HG03135 (cell line): Measurements from ENCODE around the gene THSD7B.

Source experiments
- ATAC-seq: cut with Tn5 transposase; IDR thresholded peaks from one replicate; pipeline ENCODE4 v1.9.1; 2021; ENCODE audit warnings: mild to moderate bottlenecking, moderate library complexity; ENCODE audit not compliant: unreplicated experiment

The THSD7B gene

DNA sequence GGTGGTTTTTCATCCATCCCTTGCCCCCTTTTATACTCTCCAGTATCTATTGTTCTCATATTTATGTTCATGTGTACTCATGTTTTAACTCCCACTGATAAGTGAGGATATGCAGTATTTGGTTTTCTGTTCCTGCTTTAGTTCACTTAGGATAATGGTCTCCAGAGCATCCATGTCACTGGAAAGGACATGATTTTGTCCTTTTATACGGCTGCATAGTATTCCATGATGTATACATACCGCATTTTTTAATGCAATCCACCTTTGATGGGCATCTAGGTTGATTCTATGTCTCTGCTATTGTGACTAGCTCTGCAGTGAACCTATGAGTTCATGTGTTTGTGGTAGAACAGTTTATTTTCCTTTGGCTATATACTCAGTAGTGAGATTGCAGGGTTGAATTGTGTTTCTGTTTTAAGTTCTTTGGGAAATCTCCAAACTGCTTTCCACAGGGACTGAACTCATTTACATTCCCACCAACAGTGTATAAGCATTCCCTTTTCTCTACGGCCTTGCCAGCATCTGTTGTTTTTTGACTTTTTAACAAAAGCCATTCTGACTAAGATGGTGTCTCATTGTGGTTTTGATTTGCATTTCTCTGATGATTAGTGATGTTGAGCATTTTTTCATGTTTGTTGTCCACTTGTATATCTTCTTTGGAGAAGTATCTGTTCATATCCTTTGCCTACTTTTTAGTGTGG lies 420.2 kb downstream of the THSD7B start:
- no peak for ATAC-seq

DNA sequence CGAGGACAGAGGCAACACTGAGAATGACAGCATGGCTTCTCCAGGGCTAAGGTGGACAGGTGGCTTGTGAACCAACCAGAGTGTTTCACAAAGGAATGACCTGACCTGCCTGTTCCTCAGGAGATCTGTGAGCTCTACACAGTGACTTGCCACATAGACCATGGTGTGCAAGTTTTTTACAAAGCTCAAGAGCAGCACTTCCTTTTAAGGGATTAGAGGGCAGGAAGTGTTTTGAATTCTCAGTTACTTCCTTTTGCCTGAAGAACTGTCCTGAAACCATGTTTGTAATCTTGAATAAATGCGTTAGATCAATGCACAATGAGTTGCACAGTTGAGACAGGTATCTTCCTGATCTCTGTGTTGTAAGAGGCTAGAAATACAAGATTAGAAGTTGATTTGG lies 421.9 kb downstream of the THSD7B start:
- ATAC-seq: no peak

DNA sequence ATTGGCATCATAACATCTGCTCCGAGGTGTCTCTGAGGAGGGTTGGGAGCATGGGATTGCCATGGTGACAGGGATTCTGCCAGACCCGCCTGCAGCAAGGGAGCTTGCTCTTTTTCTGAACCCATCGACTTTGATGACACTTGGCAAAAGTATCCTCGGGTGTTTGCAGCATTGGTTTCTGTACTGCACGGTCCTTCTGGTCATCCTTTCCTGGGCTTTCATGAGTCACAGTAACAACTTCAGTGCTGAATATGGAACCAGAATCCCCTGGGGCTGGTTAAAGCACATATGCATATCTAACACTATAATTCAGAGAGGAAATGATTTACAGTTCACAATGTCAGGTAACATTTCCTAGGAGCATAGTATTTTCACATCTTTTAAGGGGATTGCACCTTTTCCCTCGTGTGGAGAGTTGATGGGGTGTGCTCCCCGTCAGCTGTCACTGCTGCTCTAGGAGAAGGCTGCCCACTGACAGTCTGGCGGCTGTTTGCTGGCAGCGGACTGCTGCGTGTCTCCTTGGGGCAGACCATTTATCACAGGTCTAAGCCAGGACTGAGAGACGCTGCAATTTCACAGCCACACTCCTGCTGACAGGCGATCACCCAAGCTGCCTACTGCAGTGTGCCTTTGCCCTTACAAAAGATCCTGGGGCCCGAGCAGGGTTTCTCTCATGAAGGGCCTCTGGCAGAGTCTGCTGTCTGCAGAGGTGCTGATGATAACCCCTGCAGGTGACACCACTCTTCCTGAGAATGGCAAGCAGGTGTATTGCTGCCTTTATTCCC lies 425.3 kb downstream of the THSD7B start:
- ATAC-seq: no peak

DNA sequence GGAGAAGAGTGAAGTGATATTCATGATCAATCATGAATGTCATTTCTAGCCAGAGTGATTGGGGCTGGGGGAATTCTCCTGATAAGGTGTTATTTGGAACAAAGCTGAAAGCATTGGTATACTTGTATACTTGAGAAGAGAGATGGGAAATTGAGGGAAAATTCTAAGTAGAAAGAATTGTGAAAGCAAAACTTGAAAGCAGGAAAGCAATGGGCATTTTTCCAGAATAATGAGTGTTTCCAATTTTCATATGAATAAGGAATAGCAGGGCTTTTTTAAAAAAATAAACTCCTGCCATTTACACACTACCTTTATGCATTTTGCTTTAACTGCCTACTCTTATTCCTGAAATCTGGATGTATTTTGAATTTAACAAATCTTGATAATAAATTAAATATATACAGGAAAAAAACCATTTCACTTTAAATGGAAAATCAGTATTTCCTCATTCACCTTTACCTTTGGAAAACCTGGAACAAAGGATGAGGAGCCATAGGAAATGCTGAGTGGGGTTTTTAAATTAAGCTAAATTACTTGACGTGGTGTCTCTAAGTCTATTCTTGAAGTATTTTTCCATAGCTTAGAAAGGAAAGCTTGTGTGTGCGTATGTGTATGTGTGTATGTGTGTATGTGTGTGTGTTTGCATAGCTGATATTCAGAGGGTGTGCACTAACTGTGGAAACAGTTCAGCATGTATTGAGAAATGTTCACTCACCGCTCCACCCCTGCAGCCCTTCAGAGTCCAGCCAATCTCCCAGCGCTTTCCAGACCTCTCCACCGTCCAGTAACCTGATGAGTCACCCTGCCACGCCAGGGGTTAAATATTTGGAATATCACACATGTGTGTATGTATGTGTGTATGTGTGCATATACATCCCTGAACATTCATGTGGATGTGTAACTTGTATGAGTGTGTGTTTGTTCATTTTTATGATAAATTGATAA lies 427.3 kb downstream of the THSD7B start:
- no peak for ATAC-seq

DNA sequence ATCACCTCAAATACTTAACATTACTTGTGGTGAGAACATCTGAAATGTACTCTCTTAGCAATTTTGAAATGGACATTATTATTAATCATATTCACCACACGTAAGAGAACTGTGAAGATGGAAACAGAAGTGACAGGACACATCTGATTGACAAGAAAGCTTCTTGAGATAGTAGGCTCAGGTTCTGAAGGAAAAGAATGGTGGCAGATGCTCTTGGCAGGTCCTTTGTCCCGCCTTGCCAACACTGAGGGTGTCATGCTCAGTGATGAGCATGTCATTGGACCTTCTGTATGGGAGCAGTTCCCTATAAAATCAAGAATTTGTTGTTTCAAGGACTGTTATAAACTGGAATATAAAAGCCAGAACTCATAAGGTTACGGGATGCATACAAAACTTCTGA lies 428.1 kb downstream of the THSD7B start:
- no peak for ATAC-seq

DNA sequence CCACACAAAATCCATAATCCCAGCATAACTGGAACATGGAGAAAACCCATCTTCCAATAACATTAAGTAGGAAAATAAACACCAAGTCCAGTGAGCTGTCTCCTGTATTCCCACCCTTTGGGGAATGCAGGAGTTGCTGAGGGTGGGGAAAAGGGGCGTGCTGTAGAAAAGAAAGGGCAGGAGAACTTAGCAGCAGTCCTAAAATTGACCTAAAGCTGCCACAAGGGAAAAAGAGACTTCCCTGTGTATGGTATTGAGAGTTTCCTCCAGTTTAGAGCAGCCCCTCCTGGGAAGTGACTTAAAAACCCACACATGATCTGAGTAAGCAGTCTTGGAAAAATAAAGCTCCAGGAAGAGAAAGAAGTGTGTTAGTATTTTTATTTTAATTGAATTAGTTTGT lies 428.8 kb downstream of the THSD7B start:
- ATAC-seq: no peak

DNA sequence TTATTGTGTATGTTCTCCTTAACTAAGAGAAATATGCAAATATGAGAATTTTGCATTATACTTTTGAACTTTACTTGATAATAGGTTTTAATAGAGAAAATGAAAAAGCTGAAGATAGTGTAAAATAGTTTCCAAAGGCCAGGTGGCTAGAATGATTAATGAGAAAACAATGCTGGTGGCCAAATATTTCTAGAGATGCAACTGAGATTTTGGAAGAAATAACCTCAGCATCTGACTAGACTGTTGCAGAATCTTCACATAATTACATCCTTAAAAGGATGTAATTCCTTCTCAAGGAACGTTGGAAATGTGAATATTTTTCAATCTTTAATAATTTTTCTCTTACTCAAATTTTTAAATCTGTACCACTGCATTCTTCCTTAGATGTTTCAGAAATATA lies 434.4 kb downstream of the THSD7B start:
- no peak for ATAC-seq

DNA sequence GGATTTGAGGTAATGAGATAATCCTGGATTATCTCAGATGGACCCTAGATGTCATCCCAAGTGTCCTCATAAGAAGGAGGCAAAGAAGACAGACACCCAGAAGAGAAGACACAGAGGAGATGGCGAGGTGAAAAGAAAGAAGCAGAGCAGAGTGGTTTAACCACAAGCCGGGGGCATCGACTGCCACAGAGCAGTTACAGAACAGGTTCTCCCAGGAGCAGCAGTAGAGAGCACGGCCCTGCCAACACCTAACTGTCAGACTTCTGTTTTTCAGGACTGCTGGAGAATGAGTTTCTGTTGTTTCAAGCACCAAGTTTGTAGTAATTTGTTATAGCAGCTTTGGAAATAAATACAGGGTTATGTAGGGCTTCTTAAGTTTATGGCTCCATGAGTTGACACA lies 437.0 kb downstream of the THSD7B start:
- no peak for ATAC-seq

DNA sequence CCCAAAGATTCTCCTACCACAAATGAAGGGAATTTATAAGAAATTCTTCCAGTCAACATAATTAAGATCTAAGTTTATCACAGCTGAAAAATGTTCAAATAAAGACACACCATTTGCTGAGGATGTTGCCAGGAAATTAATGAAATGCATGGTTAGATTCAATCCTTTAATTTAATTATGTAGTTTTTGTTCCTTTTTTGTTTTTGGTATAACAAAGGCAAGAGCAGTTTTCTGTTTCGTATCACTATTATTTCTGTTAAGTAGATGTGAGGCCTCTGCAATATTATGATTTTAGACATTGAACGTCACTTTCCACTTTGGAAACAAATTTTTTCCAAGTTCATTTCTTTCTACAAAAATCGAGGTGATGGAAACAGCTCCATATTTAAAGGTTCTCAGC lies 440.0 kb downstream of the THSD7B start:
- no peak for ATAC-seq

DNA sequence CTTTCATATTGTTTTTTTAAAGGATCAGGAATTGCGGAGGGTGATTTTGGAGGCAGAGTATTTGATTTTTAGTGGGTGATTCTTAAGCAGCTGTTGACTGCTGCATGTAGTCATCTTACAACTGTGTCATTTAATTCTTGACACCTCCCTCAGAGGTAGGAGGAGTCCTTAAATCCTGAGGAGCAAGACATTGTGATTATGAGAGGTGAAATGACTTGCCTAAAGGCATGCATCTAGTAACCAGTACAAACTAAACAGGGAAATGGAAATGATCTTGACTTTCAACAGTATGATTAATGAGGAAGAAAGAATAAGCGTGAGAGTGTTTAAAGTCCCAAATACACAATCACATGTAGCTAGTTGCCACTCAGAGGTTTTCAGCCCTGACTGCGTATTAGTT lies 440.7 kb downstream of the THSD7B start:
- no peak for ATAC-seq

DNA sequence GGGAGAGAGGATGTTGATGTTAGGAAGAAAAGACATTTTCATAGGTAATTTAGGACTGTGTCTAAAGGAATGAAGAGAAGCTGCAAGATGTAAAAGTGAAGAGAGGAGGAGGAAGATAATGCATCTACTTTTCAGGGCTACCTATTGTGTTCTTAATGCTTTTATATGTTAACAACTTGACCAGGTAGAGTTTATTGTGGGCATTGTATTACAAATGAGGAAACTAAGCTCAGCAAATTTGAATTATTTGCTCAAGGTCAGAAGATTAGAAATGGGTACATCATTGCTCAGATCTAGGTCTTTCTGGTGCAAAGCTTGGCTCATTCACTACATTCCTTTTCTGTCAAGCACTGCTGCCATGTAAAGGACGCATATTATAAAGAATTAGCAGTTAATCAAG lies 441.7 kb downstream of the THSD7B start:
- no peak for ATAC-seq

DNA sequence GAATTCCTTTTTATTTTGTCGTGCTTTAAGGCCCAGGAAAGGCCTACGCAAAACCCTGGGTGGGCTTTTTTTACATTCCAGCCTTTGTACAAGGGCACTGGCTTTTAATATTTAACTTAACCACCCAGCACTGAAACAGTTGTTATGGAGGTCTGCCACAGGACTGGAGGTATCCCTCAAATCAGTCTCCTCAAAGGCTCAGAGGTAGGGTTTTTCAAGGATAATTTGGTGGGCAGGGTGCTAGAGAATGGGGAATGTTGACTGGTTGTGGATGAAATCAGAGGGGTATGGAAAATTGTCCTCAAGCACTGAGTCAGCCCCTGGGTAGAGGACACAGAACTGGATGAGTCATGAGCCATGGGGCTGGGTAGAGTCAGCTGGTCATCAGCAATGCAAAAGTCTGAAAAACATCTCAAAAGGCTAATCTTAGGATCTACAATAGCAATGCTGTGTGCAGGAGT lies 443.1 kb downstream of the THSD7B start:
- no peak for ATAC-seq

DNA sequence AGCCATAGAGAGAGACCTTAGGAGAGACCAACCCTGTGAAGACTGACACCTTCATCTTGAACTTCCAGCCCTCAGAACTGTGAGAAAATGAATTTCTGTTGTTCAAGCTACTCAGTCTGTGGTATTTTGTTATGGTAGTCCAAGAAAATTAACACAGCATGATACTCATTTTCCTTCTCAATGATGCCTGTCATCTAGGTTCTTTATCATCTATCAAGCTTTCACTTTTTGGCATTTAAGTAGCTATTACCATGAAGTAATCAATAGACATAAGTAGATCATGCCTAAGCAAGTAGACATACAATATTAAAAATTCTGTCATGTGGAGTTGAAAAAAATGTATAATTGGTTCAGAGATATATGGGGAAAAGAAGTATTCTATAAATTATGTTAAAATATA lies 444.7 kb downstream of the THSD7B start:
- ATAC-seq: no peak

DNA sequence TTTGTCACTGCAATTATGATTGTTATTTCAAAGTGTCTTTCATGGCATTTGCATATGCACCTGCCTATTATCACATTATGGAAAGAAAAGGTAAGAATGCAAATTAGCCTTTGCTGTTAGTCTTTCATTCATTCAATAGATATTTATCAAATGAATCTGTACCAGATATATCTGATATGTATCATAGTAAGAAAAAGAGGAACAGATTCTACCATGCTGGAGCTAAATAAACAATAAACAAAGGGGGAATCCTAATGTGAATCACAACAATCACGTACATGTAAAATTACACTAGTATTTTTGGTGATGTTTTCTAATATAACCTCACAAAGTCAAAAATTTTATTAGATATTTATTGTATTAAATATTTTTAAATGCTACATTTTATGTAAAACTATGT lies 446.4 kb downstream of the THSD7B start:
- ATAC-seq: no peak

DNA sequence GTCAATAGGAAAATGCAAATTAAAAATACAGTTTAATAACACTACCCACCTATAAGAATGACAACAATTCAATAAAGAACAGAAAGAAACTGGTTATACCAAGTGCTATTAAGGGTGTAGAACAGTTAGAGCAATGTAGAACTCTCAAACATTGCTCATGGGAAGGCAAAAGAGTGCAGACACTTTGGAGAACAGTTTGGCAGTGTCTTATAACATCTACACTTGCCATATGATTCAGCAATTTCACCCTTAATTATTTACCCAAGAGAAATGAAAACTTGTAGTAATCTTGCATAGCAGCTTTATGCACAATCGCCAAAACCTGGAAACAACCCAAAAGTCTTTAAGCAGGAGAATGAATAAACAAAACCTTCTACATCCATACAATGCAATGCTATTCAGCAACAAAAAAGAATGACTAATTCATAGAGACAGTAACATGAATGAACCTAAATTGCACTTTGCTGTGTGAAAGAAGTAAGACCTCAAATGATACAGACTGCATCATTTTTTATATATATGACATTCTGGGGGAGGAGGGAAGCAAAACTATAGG lies 455.2 kb downstream of the THSD7B start:
- no peak for ATAC-seq

DNA sequence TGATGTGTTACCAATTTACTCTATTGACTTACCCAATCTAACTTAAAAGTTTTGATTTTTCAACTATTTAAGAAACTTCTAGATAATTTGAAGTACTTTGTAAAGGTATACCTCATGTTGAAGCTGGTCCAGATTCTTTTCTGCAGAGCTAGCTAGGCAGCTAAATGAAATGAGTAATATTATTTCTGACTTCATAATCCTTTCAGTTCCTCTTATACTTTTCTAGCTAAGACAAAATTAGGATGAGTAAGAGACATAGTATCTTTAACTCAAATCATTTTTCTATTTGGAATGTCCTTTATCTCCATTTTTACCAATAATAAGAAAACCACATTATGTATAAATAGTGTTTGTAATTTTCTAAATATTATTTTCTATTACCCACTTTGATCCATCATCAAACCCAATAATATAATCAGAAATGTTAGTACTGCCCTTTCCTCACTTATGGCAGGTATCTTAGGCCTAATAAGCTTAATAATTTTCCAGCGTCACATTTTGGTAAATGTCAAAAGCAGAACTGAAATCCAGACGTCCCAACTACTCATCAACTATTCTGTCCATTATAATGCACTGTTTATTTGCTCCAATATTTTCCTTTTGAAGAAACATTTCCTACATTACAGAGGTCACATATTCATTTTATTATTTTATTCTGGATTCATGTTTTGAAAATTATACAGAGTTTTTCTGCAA lies 456.6 kb downstream of the THSD7B start:
- ATAC-seq: no peak

DNA sequence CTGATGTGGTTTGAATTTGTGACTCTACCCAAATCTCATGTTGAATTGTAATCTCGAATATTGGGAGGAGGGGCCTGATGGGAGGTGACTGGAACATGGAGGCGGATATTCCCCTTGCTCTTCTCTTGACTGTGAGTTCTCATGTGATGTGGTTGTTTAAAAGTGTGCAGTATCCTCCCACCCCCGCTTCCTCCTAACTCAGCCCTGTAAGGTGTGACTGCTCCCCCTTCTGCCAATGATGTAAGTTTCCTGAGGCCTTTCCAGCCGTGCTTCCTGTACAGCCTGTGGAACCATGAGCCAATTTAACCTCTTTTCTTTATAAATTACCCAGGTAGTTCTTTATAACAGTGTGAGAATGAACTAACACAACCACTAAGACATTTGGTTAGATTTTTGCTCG lies 458.4 kb downstream of the THSD7B start:
- ATAC-seq: no peak

DNA sequence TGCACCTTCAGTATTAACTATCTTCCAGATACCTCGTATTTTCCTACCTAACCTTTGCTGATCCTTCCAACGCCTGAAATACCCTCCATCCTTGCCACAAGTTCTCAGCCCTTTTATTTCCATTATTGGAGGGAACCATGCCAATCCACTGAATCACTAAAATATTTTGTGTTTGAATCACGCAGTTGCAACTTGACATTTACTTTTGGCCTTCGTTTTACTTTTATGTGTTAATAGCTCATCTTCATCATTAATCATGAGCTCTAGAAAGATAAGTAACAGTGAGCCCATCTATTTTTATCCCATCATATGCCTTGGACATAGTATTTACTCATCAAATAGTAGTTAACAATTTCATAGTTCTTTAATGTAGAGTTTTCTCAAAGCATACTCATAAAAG lies 463.2 kb downstream of the THSD7B start:
- ATAC-seq: no peak

DNA sequence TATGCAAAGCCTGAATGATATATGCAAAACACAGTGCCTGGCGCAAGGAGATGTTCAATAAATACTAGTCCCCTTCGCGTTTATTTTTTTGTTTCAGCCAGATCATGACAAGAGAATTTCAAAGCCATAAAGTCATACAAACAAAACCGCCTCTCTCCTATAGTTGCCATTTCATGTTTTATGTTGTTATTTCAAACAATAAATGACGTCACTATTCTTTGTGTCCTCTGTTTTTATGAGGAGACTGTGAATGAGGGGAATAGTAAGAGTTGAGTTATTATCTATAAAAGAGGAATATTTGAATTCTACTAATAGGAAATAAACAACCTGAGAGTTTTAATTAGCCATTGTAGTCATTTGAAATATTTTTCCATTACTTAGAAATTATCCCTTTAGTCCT lies 464.5 kb downstream of the THSD7B start:
- ATAC-seq: no peak

DNA sequence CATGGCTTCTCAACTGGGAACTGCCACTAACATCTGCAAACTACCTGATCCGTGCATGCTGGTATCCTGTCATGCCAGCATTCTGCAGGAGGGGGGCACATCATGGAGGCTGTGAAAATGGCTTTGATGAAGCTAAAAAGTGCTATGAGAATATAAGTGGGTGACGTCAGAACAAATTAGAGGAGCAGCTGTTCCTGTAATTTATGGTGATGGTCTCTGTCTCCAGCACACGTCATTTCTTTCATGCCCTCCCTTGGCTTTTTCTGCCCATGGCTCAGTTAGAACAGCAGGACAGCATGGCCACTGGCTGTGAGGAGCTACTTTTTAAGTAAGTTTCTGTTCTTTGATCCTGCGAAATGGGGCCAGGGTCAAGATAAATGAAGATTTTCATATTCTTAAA lies 466.3 kb downstream of the THSD7B start:
- ATAC-seq: no peak

DNA sequence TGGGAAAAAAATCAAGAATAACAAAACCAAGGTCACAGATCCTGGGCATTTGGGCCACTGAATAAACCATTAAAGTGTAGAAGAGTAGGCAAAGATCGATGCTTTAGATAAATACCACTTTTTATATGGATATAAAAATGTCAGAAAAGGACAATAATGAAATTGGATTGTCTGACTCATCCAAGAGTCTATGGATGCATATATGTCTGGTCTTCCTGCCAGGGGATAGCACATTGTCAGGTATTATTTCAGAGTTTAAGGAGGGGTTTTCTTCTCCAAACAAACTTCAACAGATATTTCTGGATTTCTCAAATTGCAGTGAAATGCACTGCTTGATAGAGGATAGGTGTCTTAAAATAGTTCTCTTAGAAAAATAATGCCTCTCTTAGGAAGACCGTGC lies 466.7 kb downstream of the THSD7B start:
- no peak for ATAC-seq
